Neutrophil (primary cell): ENCODE measurements around the gene CPA3.

Experiments used
- H3K27ac ChIP-seq: fragments of 200-600 bp; sonication (generic); 2 replicates; pipeline ENCODE4 v1.5.1; 2016; ENCODE audit warnings: mild to moderate bottlenecking, moderate library complexity
- H3K27me3 ChIP-seq: fragments of 200-600 bp; sonication (generic); 2 replicates; pipeline ENCODE4 v1.6.0; 2016; ENCODE audit warnings: mild to moderate bottlenecking
- H3K36me3 ChIP-seq: fragments of 200-600 bp; sonication (generic); 2 replicates; pipeline ENCODE4 v1.5.1; 2017
- H3K4me1 ChIP-seq, 2 experiments: fragments of 200-600 bp in 1 of 2; sonication (generic) in 1 of 2; 1 replicate in 1 of 2; 2 replicates in 1 of 2; pipeline versions ENCODE4 v1.5.1 to v1.6.1; 2013 to 2016; ENCODE audit warnings: low read depth in 1 of 2, low read length in 1 of 2, mild to moderate bottlenecking in 1 of 2, moderate library complexity in 1 of 2; ENCODE audit not compliant: control insufficient read depth in 1 of 2, insufficient read depth in 1 of 2
- H3K4me3 ChIP-seq, 2 experiments: fragments of 200-600 bp in 1 of 2; sonication (generic) in 1 of 2; 1 replicate in 1 of 2; 2 replicates in 1 of 2; pipeline ENCODE4 v1.5.1; 2013 to 2016; ENCODE audit warnings: low read depth in 1 of 2, low read length in 1 of 2, mild to moderate bottlenecking in 1 of 2, moderate library complexity in 1 of 2
- H3K9me3 ChIP-seq: fragments of 200-600 bp; sonication (generic); 2 replicates; pipeline ENCODE4 v1.5.1; 2016
- CTCF ChIP-seq: fragments of 200-600 bp; sonication (generic); IDR thresholded peaks from 2 replicates; pipeline ENCODE4 v1.5.1; 2016; ENCODE audit warnings: antibody characterized with exemption

CPA3 gene, protein sequence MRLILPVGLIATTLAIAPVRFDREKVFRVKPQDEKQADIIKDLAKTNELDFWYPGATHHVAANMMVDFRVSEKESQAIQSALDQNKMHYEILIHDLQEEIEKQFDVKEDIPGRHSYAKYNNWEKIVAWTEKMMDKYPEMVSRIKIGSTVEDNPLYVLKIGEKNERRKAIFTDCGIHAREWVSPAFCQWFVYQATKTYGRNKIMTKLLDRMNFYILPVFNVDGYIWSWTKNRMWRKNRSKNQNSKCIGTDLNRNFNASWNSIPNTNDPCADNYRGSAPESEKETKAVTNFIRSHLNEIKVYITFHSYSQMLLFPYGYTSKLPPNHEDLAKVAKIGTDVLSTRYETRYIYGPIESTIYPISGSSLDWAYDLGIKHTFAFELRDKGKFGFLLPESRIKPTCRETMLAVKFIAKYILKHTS

DNA sequence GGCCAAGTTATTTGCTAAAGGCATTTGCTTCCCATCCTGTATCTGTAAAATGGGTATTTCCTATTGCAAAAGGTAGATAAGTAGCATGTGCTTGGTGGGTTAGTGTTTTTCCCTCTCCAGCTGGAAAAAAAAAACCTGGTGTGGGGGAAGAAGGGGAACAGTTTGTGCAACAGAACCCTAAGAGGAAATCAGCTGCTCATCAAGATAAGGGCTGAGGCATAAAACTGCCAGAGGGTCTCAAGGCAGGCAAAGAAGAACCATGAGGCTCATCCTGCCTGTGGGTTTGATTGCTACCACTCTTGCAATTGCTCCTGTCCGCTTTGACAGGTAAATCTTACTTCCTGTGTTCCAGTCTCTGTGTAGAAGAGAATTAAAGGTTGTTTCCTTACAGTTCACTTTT lies at the start of gene CPA3:
TSS of gene CPA3 (plus strand) at position 248 of the 400 bp plus-strand sequence. CDS start at position 260, 12 bp downstream.
- no peaks in the 10 kb centered on the region for H3K4me1 ChIP-seq

DNA sequence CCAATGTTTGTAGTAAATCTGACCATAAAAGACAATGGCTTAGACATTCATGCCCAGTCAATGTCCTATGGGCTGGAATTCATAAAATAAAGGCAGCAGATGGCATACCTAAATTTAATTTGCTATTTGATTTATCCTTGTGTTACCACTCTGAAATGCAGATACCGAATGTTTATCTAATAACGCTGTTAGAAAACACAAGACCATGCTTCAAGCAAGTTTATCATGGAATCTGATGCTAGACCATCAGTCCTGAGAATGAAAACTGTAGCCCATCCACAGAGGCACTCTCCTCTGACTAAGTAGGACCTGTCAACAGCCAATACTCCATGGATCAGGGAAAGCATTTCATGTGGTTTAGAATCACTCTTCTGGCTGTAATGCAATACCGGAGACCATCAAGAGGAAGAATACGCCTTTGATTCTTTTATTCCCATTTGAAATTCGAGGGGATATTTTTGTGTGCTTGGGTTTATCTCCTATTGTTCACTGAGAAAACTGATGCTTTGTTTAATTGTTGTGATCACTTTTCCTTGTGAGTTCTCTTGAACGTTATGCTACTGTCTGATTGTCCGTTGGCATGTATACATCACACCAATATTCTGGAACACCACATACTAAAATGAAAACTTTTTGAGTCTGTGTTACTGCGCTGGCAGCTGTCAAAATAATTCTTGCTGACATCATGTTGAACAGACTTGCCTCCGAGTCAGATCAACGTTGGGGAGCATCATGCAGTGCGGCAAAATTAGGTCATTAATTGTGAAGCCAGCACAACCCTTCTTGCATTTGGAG lies 49.6 kb upstream of the CPA3 start:
- no peak for TF ChIP-seq CTCF
- Histone ChIP-seq H3K4me3 (no peak overlapping the region), H3K27ac (no peak overlapping the region), H3K36me3 (no peaks in the 10 kb centered on the region), H3K27me3 (peaks cover 7% of the 10 kb centered on the region), H3K4me1 (no peaks in the 10 kb centered on the region), H3K9me3 (no peaks in the 10 kb centered on the region)

More for the DNA sequence above, at the start of gene CPA3:
- TF ChIP-seq CTCF, result no peak
- Histone ChIP-seq H3K4me3 (no peak within 1 kb of the TSS), H3K36me3 (no peaks in the 10 kb centered on the region), H3K9me3 (no peaks in the 10 kb centered on the region), H3K27me3 (no peaks in the 10 kb centered on the region), H3K27ac (no peak within 1 kb of the TSS)

- no peak for TF ChIP-seq CTCF
- no peaks in the 10 kb centered on the region for H3K4me1 ChIP-seq
- no peaks in the 10 kb centered on the region for H3K9me3 ChIP-seq
Observed at GRCh38 chr3:148816427-148816826, 48.7 kb upstream of the CPA3 start.

GRCh38 chr3:148816981-148817525 lies 48.0 kb upstream of the CPA3 start:
- Histone ChIP-seq H3K4me3 (no peak overlapping the region), H3K27me3 (peaks cover 7% of the 10 kb centered on the region), H3K9me3 (no peaks in the 10 kb centered on the region), H3K4me1 (no peaks in the 10 kb centered on the region), H3K27ac (no peak overlapping the region), H3K36me3 (no peaks in the 10 kb centered on the region)
- TF ChIP-seq CTCF, result no peak

More at GRCh38 chr3:148816427-148816826, 48.7 kb upstream of the CPA3 start:
- Histone ChIP-seq H3K36me3 (no peaks in the 10 kb centered on the region), H3K27me3 (peaks cover 7% of the 10 kb centered on the region), H3K4me3 (no peak overlapping the region), H3K27ac (no peak overlapping the region)

- Histone ChIP-seq H3K9me3 (no peaks in the 10 kb centered on the region), H3K4me3 (no peak overlapping the region), H3K4me1 (peaks cover 0 to 5% of the 10 kb centered on the region in 2 experiments), H3K27me3 (peaks cover 3% of the 10 kb centered on the region), H3K36me3 (no peaks in the 10 kb centered on the region), H3K27ac (no peak overlapping the region)
- no peak for TF ChIP-seq CTCF
Observed at GRCh38 chr3:148820361-148821245, 44.5 kb upstream of the CPA3 start.
